ENCODE measurements around the gene KRTAP19-7. TPM values are rescaled to one million over a fixed set of nuclear protein-coding genes. Genes with fewer than 3 reads are reported as not detected.

The KRTAP19-7 gene
- total RNA-seq, 6 experiments from 2014 or later = not detected

DNA sequence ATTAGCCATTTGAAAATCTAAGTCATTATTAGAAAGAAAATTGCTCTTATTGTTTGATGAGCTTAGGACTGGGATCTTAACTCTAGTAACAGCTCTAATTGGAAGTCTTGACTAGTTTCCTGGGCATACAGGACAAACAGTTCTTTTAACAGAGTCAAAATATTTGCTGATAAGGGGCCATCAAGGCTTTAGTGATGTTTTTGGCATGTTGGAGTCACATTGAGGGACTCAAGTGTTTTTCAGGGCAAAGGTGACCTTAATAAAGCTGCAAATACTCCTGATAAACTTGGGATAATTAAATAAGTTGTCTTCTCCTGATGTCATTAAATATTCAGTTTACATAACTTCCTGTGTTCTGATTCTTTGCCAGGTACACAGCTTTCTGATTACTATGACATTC lies 6.5 kb upstream of the KRTAP19-7 start:
- no peak for DNase-seq
- Mint-ChIP-seq H3K9me3 (peaks cover 41% of the 10 kb centered on the region), H3K27me3 (ENCODE audit: insufficient read depth) (no peaks in the 10 kb centered on the region), H3K4me1 (ENCODE audit: low read depth) (no peaks in the 10 kb centered on the region), H3K36me3 (ENCODE audit: low read depth) (no peaks in the 10 kb centered on the region), H3K4me3 (no peak overlapping the region), H3K27ac (no peak overlapping the region)
- TF ChIP-seq, protein P1, sequence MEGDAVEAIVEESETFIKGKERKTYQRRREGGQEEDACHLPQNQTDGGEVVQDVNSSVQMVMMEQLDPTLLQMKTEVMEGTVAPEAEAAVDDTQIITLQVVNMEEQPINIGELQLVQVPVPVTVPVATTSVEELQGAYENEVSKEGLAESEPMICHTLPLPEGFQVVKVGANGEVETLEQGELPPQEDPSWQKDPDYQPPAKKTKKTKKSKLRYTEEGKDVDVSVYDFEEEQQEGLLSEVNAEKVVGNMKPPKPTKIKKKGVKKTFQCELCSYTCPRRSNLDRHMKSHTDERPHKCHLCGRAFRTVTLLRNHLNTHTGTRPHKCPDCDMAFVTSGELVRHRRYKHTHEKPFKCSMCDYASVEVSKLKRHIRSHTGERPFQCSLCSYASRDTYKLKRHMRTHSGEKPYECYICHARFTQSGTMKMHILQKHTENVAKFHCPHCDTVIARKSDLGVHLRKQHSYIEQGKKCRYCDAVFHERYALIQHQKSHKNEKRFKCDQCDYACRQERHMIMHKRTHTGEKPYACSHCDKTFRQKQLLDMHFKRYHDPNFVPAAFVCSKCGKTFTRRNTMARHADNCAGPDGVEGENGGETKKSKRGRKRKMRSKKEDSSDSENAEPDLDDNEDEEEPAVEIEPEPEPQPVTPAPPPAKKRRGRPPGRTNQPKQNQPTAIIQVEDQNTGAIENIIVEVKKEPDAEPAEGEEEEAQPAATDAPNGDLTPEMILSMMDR (IDR thresholded peaks at IDR 0.05) = no peak

DNA sequence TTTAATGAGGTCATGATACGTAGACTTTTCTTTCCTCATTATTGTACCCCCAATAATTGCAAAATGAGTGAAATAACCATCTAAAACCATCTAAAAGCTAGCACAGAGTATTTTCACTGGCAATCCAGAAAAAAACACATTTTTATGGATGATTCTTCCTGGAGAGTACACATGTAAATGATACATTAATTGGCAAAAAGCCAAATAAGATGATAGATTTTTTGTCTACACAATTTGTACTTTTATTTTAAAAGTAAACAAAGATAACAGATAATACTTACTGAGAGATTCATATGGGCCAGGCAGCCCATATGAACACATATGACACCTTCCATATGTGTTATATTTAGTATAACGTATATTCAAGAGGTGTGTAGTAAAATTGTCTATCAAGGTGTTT lies 2.5 kb upstream of the KRTAP19-7 start:
- Mint-ChIP-seq H3K4me1 (ENCODE audit: low read depth) (no peaks in the 10 kb centered on the region), H3K36me3 (ENCODE audit: low read depth) (no peaks in the 10 kb centered on the region), H3K4me3 (no peak overlapping the region), H3K27me3 (ENCODE audit: insufficient read depth) (no peaks in the 10 kb centered on the region), H3K9me3 (peaks cover 50% of the 10 kb centered on the region), H3K27ac (no peak overlapping the region)
- TF ChIP-seq, protein P1 (IDR thresholded peaks at IDR 0.05) = no peak
- DNase-seq = no peak

DNA sequence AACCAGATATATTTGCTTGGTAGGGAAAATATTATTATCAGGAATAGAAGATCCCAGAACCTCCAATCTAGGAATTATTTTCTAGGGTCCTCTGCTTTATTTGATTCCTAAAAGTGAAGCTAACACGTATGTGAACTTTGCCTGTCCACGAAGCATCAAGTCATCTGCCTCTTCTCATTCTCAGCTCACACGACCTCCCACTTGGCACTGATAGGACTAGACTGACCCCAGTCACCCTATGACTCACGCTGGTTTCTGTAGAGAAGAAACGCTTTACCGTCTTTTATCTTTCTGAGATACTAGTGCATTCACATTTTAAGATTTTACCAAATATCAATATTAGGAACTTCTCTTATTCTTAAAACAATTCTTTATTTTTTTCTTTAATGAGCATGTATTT lies 2.0 kb upstream of the KRTAP19-7 start:
- Mint-ChIP-seq H3K36me3 (ENCODE audit: low read depth) (no peaks in the 10 kb centered on the region), H3K9me3 (peaks cover 50% of the 10 kb centered on the region), H3K4me3 (no peak overlapping the region), H3K4me1 (ENCODE audit: low read depth) (no peaks in the 10 kb centered on the region), H3K27ac (no peak overlapping the region), H3K27me3 (ENCODE audit: insufficient read depth) (no peaks in the 10 kb centered on the region)
- TF ChIP-seq, protein P1 (IDR thresholded peaks at IDR 0.05) = no peak
- no peak for DNase-seq

DNA sequence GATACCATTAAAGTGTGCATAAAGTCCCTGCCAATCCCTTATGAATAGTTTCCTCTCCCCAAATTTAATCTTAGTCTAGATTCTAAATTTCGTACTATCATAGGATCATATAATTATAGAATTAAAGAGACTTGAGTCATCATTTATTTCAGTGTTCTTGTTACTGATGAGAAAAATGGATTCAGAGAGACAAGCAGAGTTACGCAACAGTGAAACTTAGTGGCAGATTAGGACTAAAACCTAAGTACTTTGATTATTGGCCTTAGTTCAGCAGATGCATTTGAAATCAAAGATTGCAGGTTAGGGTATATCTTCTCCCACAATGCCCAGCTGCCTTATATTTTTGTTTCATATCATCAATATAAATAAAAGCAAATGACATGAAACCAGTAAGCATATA lies 843 bp upstream of the KRTAP19-7 start:
- DNase-seq = no peak
- H3K27ac Mint-ChIP-seq = no peak overlapping the region
- TF ChIP-seq, protein P1 (IDR thresholded peaks at IDR 0.05) = no peak
- H3K4me1 Mint-ChIP-seq (ENCODE audit: low read depth) = no peaks in the 10 kb centered on the region
- no peak overlapping the region for H3K4me3 Mint-ChIP-seq
- peaks cover 52% of the 10 kb centered on the region for H3K9me3 Mint-ChIP-seq
- no peaks in the 10 kb centered on the region for H3K27me3 Mint-ChIP-seq (ENCODE audit: insufficient read depth)
- H3K36me3 Mint-ChIP-seq (ENCODE audit: low read depth) = no peaks in the 10 kb centered on the region

DNA sequence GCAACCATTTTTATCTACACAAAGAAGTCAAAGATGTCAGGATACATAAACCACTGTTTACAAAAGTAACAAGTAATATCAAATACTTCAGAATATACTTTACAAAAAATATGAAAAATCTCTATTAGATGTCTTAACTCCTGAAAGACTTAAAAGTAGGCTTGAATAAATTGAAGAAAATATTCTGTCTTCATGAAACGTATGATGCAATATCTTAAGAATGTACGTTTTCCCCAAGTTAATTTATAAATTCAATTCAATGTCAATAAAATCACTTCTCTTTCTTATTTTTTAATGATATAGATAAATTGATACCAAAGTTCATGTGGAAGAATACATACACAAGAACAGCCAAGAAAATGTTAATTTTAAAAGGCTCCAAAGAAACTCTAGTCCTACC lies 6.0 kb downstream of the KRTAP19-7 start:
- H3K9me3 Mint-ChIP-seq = peaks cover 59% of the 10 kb centered on the region
- no peaks in the 10 kb centered on the region for H3K4me1 Mint-ChIP-seq (ENCODE audit: low read depth)
- TF ChIP-seq, protein P1 (IDR thresholded peaks at IDR 0.05) = no peak
- no peak for DNase-seq
- no peaks in the 10 kb centered on the region for H3K27me3 Mint-ChIP-seq (ENCODE audit: insufficient read depth)
- peaks cover 6% of the 10 kb centered on the region; the same call in 1 of the 2 replicates for H3K36me3 Mint-ChIP-seq (ENCODE audit: low read depth)
- no peak overlapping the region for H3K4me3 Mint-ChIP-seq
- H3K27ac Mint-ChIP-seq = no peak overlapping the region

DNA sequence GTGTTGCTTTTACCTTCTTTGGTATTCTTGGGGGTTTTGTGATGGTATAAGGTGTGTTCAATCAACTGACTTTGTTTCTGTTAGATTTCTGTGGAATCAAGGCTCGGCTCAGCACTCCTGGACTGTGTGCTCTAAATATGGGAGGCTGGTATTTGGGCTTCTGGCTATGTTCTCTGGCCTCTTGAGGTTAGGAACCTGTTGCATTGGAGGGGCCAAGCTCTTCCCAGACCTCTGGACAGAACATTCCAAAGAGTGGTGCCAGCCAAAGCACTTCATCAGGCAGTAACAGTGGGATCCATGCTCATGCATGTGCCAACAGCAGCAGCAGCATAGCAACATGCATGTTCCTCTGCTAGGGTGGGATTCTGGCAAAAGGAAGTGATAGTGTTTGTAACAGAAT lies 8.3 kb downstream of the KRTAP19-7 start:
- no peaks in the 10 kb centered on the region for H3K4me1 Mint-ChIP-seq (ENCODE audit: low read depth)
- TF ChIP-seq, protein P1 (IDR thresholded peaks at IDR 0.05) = no peak
- DNase-seq = no peak
- H3K36me3 Mint-ChIP-seq (ENCODE audit: low read depth) = peaks cover 6% of the 10 kb centered on the region; the same call in 1 of the 2 replicates
- H3K9me3 Mint-ChIP-seq = peaks cover 60% of the 10 kb centered on the region
- no peaks in the 10 kb centered on the region for H3K27me3 Mint-ChIP-seq (ENCODE audit: insufficient read depth)
- no peak overlapping the region for H3K27ac Mint-ChIP-seq
- no peak overlapping the region for H3K4me3 Mint-ChIP-seq
